Thoracic aorta (tissue), 2 donors: ENCODE data around the gene PIKFYVE. TPM values are rescaled to one million over a fixed set of nuclear protein-coding genes. Genes with fewer than 3 reads are reported as not detected.
"Not testable (repeated sequence)": the region's sequence is repeated elsewhere in the genome, so short reads cannot be mapped to it uniquely, and the experiment has no call there.

Source experiments
- ATAC-seq: fragments of 150-250 bp; one replicate; pipeline ENCODE4 v1.8.0; 2017; ENCODE audit warnings: low read depth; ENCODE audit not compliant: insufficient number of reproducible peaks, low FRiP score
- DNase-seq: peaks from one replicate; pipeline ENCODE4 v3.0.0-alpha.2; 2020; ENCODE audit warnings: low spot score
- H3K27ac ChIP-seq, 2 donors: fragments of 200-600 bp; sonication (generic); 1 replicate in 1 of 2; 2 replicates in 1 of 2; pipeline ENCODE4 v1.5.1; 2016; ENCODE audit warnings: mild to moderate bottlenecking in 2 of 2, moderate library complexity in 2 of 2
- H3K27me3 ChIP-seq: fragments of 200-600 bp; sonication (generic); replicated peaks from 2 replicates; pipeline ENCODE4 v1.6.0; 2016; ENCODE audit warnings: mild to moderate bottlenecking; ENCODE audit not compliant: insufficient read depth
- H3K36me3 ChIP-seq: fragments of 200-600 bp; sonication (generic); one replicate; pipeline ENCODE4 v1.5.1; 2016
- H3K4me1 ChIP-seq, 2 donors: fragments of 200-600 bp; sonication (generic); 1 replicate in 1 of 2; 2 replicates in 1 of 2; pipeline versions ENCODE4 v1.5.1 to v1.6.0; 2016; ENCODE audit warnings: low read depth in 2 of 2, mild to moderate bottlenecking in 1 of 2; ENCODE audit not compliant: control insufficient read depth in 1 of 2
- H3K4me3 ChIP-seq: fragments of 200-600 bp; sonication (generic); 2 replicates; pipeline ENCODE4 v1.5.1; 2016; ENCODE audit warnings: mild to moderate bottlenecking
- H3K9me3 ChIP-seq: fragments of 200-600 bp; sonication (generic); 2 replicates; pipeline ENCODE4 v1.5.1; 2016
- total RNA-seq, 2 donors: library from RNA; depleted of rRNA; stranded (reverse); fragments of >200 nt; gene quantifications; one replicate each; pipeline versions ENCODE4 v1.1.0 to v1.2.3, GENCODE V29; 2016
- TF ChIP-seq, protein P1 (sequence below): fragments of 200-600 bp; sonication (generic); IDR thresholded peaks from one replicate; pipeline ENCODE4 v1.5.1; 2019; ENCODE audit warnings: antibody characterized with exemption

PIKFYVE gene
- total RNA-seq, 2 donors from 2014 or later = 18.0 to 29.4 TPM

DNA sequence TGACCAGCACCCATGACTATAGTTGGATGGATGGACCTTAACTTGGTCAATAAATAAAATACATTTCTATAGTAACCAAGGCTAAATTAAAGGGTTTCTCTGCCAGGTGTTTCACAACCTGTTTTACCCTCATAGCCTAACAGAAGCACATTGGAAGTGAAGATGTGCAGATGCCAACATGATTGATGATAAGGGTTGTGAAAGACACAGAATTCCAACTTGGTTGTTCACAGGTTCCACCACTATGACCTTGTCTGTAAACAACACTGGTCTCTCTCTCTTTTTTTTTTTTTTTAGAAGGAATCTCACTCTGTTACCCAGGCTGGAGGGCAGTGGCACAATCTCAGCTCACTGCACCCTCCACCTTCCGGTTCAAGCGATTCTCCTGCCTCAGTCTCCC, 103.0 kb downstream of the PIKFYVE start:
- no peak for ATAC-seq
- Histone ChIP-seq H3K4me3 (no peak overlapping the region), H3K4me1 (no peaks in the 10 kb centered on the region), H3K27me3 (no peaks in the 10 kb centered on the region), H3K27ac (no peak overlapping the region), H3K36me3 (no peaks in the 10 kb centered on the region), H3K9me3 (peaks cover 8% of the 10 kb centered on the region)
- TF ChIP-seq, protein P1, sequence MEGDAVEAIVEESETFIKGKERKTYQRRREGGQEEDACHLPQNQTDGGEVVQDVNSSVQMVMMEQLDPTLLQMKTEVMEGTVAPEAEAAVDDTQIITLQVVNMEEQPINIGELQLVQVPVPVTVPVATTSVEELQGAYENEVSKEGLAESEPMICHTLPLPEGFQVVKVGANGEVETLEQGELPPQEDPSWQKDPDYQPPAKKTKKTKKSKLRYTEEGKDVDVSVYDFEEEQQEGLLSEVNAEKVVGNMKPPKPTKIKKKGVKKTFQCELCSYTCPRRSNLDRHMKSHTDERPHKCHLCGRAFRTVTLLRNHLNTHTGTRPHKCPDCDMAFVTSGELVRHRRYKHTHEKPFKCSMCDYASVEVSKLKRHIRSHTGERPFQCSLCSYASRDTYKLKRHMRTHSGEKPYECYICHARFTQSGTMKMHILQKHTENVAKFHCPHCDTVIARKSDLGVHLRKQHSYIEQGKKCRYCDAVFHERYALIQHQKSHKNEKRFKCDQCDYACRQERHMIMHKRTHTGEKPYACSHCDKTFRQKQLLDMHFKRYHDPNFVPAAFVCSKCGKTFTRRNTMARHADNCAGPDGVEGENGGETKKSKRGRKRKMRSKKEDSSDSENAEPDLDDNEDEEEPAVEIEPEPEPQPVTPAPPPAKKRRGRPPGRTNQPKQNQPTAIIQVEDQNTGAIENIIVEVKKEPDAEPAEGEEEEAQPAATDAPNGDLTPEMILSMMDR = no peak
- DNase-seq = no peak

DNA sequence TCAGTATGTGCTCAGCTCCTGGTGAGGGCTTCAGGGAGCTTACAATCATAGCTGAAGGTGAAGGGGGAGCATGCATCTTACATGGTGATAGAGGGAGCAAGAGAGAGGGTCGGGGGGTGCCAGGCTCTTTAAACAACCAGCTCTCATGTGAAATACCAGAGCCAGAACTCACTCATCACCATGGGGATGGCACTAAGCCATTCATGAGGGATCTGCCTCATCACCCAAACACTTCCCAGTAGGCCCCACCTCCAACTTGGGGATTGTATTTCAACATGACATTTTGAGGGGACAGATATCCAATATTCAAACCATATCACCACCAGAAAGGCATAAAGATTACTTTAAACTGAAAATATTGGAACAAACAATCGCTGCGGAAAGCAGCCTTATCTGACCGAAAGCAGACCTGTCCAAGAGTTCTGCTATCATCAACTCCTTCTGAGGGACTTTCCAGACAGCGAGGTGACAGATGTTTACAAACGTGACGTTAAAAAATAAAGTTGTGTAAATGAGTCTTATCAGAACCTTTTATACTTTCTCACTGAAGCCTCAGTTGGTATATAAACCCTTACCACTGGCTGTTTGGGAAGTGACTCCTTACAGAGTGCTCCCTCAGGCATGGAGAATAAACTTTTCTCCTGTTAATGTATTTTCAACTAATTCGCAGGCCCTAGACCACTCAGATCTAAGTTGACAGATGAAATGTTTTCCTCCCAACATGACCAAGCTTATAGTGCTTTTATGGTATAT, 105.0 kb downstream of the PIKFYVE start:
- Histone ChIP-seq H3K36me3 (no peaks in the 10 kb centered on the region), H3K4me3 (no peak overlapping the region), H3K27me3 (no peaks in the 10 kb centered on the region), H3K9me3 (no peaks in the 10 kb centered on the region), H3K27ac (no peak overlapping the region), H3K4me1 (no peaks in the 10 kb centered on the region)
- no peak for DNase-seq
- TF ChIP-seq, protein P1 = no peak
- ATAC-seq = no peak

DNA sequence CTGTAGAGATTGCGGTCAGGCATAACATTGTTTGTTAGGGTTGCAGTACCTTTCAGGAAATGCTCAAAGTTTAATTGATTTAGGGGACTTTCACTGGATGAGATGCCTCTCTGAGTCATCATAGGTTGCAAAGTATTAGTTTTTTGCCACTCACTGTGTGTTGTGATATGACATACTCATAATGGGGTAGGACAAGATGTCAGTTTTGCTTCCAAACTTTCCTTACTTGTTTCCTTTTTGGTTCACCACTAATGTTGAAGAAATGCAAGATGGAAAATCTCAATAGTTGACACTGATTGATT, 105.5 kb downstream of the PIKFYVE start:
- no peaks in the 10 kb centered on the region for H3K9me3 ChIP-seq
- H3K27me3 ChIP-seq = no peaks in the 10 kb centered on the region
- DNase-seq (no peak), ATAC-seq (no peak)
- no peaks in the 10 kb centered on the region for H3K36me3 ChIP-seq
- no peak overlapping the region for H3K27ac ChIP-seq
- H3K4me3 ChIP-seq = no peak overlapping the region
- TF ChIP-seq, protein P1 = no peak
- H3K4me1 ChIP-seq = no peaks in the 10 kb centered on the region

DNA sequence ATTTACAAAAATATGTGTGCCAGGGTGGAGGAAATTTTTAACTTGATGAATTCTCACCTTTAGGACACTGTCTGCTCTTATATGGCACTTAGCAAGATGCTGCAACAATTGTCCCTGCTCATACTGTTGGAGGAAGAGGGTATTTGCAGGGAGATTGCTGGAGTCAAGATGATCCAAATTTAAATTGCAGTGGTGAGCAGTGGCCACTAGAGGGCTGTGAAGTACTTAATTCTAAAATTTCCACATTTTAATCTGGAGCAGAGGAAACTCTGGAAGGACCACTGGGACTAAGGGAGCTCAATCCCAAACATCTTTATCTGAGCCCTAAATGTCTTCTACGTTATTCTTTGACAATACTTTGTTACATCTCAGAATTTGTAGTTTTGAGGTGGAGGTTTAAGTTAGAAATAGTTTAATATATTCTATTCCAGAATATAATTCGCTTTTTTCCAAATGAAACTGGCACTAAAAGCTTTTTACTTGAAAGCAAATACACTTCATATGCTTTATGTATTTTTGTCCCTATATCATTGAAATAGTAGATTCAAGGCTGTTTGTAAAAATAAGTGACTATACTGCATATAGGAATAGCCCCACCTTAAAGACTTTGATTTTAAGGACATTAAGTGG, 107.5 kb downstream of the PIKFYVE start:
- H3K4me3 ChIP-seq = no peak overlapping the region
- peak; percentile 59 for ATAC-seq
- DNase-seq = no peak
- H3K36me3 ChIP-seq = no peaks in the 10 kb centered on the region
- H3K9me3 ChIP-seq = no peaks in the 10 kb centered on the region
- H3K27ac ChIP-seq = no peak overlapping the region
- TF ChIP-seq, protein P1 = peak; percentile 78
- no peaks in the 10 kb centered on the region for H3K4me1 ChIP-seq
- no peaks in the 10 kb centered on the region for H3K27me3 ChIP-seq

DNA sequence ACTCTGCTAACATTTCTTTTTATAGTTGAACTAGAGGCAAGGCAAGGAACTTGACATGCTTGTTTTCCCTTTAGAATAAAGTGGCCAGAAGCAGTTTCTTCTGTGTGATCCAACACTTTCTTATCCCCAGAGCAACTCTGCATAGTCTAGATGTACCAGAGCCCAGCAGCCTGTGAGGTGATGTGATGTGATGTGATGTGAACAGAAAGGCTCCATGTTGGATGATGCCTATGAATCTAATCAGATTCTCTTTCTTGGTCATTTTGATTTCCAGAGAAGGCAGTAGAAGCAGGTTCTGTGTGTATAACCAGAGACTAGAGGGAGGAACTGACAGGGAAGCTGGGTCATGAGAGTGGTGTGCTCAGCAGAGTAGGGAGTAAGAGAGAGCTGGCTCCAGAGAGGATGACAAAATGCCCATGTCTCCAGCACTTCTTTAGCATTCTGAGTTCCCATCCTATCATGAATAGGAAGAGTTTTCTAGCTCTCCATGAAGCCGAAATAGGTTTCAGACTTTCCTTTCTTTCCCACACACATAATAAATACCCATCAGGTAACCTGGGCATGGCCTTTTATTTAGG, 109.5 kb downstream of the PIKFYVE start:
- ATAC-seq (no peak), DNase-seq (no peak)
- no peaks in the 10 kb centered on the region for H3K9me3 ChIP-seq
- TF ChIP-seq, protein P1 = no peak
- no peaks in the 10 kb centered on the region for H3K4me1 ChIP-seq
- no peaks in the 10 kb centered on the region for H3K27me3 ChIP-seq
- H3K4me3 ChIP-seq = no peak overlapping the region
- no peaks in the 10 kb centered on the region for H3K36me3 ChIP-seq
- H3K27ac ChIP-seq = no peak overlapping the region

DNA sequence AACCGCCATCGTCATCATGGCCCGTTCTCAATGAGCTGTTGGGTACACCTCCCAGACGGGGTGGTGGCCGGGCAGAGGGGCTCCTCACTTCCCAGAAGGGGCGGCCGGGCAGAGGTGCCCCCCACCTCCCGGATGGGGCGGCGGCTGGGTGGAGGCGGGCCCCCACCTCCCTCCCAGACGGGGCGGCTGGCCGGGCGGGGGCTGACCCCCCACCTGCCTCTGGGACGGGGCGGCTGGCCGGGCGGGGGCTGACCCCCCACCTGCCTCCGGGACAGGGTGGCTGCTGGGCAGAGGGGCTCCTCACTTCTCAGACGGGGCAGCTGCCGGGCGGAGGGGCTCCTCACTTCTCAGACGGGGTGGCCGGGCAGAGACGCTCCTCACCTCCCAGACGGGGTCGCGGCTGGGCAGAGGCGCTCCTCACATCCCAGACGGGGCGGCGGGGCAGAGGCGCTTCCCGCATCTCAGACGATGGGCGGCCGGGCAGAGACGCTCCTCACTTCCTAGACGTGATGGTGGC, 111.3 kb downstream of the PIKFYVE start:
- DNase-seq, ATAC-seq, H3K9me3 ChIP-seq, H3K27me3 ChIP-seq, H3K4me1 ChIP-seq, H3K4me3 ChIP-seq, H3K36me3 ChIP-seq, H3K27ac ChIP-seq: not testable (repeated sequence)
